Loucy (cell line): ENCODE results near the gene MAML2.

ENCODE experiments used
- CTCF ChIP-seq: fragments of 200-600 bp; sonication (generic); conservative IDR thresholded peaks from 2 replicates; pipeline ENCODE4 v1.5.1; 2014; ENCODE audit warnings: mild to moderate bottlenecking, antibody characterized with exemption, low read length
- EZH2phosphoT487 ChIP-seq: fragments of 200-600 bp; IDR thresholded peaks from 2 replicates; pipeline ENCODE4 v1.6.1; 2018; ENCODE audit warnings: antibody characterized with exemption, mild to moderate bottlenecking, moderate library complexity, borderline replicate concordance

GRCh38 chr11:96309016-96309642, 33.9 kb downstream of the MAML2 start:
- TF ChIP-seq CTCF (no peak), EZH2phosphoT487 (no peak)
